ENCODE data around the gene ETV4. TPM values are rescaled to one million over a fixed set of nuclear protein-coding genes. Genes with fewer than 3 reads are reported as not detected.
A peak's percentile ranks its signal among the peaks of the same experiment; 100 is the strongest.

ETV4 gene
- total and polyA plus RNA-seq, 2 of the 13 experiments (the other 11 are each of a cell fraction or from before 2014, with no cell fraction given), result 128 to 330 TPM

- TF ChIP-seq HOMEZ (CRISPR knock-in tag; IDR thresholded peaks at IDR 0.05; ENCODE audit: low read depth) (peak; percentile 93), RFX1 (IDR thresholded peaks at IDR 0.05) (no peak), DNMT1 (CRISPR knock-in tag; IDR thresholded peaks at IDR 0.05) (no peak), MIXL1 (CRISPR knock-in tag; IDR thresholded peaks at IDR 0.05) (peak; percentile 67; the same call in 1 of the 2 replicates), CENPT (CRISPR knock-in tag; IDR thresholded peaks at IDR 0.05; ENCODE audit: low read depth) (peak; percentile 88), CTCF (CRISPR knock-in tag; IDR thresholded peaks at IDR 0.05) (peak; percentile 31; the same call in 1 of the 2 replicates), ZNF576 (CRISPR knock-in tag; IDR thresholded peaks at IDR 0.05) (no peak), RBM39 (IDR thresholded peaks at IDR 0.05; ENCODE audit: low read depth, low read length, poor library complexity, severe bottlenecking) (peak; percentile 43), NCOA1 (CRISPR knock-in tag; IDR thresholded peaks at IDR 0.05) (peak; percentile 88), TCF12 (IDR thresholded peaks at IDR 0.05) (no peak), TCF12 (CRISPR knock-in tag; IDR thresholded peaks at IDR 0.05) (no peak; the same call in none of the 2 replicates), AFF4 (CRISPR knock-in tag; IDR thresholded peaks at IDR 0.05) (peak; percentile 97), GATAD1 (CRISPR knock-in tag; IDR thresholded peaks at IDR 0.05) (peak; percentile 81), ARHGAP35 (CRISPR knock-in tag; IDR thresholded peaks at IDR 0.05; ENCODE audit: borderline replicate concordance) (peak; percentile 70), GLMP (CRISPR knock-in tag; IDR thresholded peaks at IDR 0.05; ENCODE audit: borderline replicate concordance) (no peak), FLYWCH1 (CRISPR knock-in tag; IDR thresholded peaks at IDR 0.05) (peak; percentile 79; the same call in 1 of the 2 replicates), ARID3A (IDR thresholded peaks at IDR 0.05; ENCODE audit: low read depth, low read length) (peak; percentile 92), TGIF2 (CRISPR knock-in tag; IDR thresholded peaks at IDR 0.05) (peak; percentile 91), TBX2 (CRISPR knock-in tag; IDR thresholded peaks at IDR 0.05; ENCODE audit: borderline replicate concordance) (peak; percentile 99)
Observed at GRCh38 chr17:43530288-43531081, 15.7 kb downstream of the ETV4 start (continued).
